CD4-positive, alpha-beta T cell treated with Interleukin-10 for 1 hour (primary cell): Measurements from ENCODE around the gene SEZ6.
A peak's percentile ranks its signal among the peaks of the same experiment; 100 is the strongest.
"Not testable (repeated sequence)": the region's sequence is repeated elsewhere in the genome, so short reads cannot be mapped to it uniquely, and the experiment has no call there.

ENCODE experiments used
- DNase-seq: peaks from one replicate; pipeline ENCODE4 v3.0.0-alpha.2; 2020

The SEZ6 gene

DNA sequence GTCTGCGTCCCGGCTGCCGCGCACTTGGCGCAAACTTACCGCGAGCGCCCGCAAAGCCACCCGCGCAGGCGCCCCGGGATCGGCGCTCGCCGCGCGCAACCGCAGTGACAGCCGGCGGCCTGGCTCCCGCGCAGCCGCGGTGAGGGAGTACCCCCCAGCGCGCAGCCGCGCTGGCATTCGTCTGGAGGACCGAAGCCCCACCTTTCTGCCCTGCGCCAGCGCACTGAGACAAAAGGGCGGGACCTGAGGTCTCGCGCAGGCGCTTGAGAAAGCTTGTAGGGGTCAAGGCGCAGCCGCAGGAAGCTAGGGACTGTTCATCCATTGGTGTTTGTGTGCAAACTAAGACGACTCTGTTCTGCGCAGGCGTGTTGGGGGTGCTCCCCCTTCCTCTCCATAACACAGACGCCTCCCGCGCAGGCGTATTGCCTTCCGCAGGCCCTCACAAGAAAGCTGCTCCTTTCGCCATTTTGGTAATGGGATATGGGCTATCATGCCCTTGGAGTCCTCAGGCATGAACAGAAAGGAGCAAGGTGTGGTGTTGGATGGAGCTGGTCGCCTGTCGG, 54.3 kb downstream of the SEZ6 start, which contains the start of gene PHF12:
Gene PHF12 (minus strand): TSS at position 91 of the 563 bp plus-strand sequence. CDS start 558 bp downstream, outside the sequence.
- peak; percentile 100 for DNase-seq

DNA sequence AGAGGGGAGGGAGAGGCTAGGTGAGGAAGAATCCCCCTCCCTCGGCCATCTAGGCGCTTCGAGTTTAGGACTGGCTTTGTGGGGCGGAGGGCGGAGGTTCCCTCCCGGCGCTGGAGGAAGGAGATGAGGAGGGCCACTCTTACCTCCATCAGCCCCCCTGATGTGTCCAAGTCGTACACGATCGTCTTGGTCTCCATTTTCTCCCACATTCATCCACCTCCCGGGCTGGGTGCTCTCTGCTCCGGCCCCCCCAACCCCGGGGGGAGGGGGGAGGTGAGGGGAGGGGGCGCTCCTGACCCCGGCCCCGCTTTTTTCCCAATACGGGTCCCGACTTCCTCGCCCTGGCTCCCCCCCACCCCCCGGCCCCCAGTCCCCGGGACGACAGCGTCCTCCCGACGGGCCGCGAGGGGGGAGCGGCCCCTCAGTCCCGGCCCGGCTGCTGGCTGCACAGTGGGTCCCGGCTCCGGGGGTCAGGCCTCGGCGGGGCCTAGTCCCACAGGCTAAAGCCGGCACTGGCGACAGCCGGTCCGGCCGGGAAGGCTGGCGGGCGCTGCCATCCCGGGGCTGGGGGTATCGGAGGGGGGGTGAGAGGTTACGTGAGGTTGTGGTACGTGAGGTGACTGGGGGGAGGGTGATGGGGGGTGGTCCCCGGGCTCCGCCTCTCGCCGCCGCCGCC, 54.9 kb downstream of the SEZ6 start:
- no peak for DNase-seq

GRCh38 chr17:28950017-28950751, 55.6 kb downstream of the SEZ6 start:
- DNase-seq: peak; percentile 71

GRCh38 chr17:28949185-28950016, 56.4 kb downstream of the SEZ6 start:
- peak; percentile 57 for DNase-seq

DNA sequence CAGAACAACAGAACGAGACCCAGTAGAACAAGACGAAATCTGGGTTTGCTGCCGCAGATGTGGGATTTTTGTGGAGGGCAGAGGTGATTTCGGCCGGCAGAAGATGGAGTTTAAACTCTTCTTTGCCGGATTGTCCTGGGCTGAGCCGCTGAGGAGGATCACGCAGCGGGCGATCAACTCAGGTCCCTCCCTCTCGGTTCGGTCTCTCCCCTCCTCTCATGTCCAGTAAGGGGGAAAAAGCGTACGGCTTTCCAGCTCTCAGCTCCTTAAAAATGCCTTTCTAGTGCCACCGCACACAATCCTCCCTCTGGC, 57.0 kb downstream of the SEZ6 start:
- DNase-seq: no peak

- no peak for DNase-seq
Measured at GRCh38 chr17:28948342-28948741, 57.5 kb downstream of the SEZ6 start.

DNA sequence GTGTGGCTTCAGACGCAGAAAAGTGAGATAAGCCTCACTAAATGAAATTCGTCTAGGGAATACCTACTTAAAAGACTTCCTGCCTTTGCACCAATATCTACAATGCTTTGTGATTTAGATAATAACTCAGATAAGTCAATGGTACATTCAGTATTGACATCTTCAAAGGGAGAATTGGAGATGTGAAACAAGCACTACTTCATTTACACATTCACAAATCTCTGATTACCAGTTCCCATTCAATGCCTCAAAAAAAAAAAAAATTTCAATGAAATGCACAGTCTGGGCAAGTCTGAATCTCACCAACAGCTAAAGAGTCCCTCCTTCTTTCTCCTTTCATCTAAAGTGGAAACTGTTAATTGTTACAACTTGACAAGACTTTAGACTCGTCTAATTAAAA, 58.2 kb downstream of the SEZ6 start:
- peak; percentile 30 for DNase-seq

DNA sequence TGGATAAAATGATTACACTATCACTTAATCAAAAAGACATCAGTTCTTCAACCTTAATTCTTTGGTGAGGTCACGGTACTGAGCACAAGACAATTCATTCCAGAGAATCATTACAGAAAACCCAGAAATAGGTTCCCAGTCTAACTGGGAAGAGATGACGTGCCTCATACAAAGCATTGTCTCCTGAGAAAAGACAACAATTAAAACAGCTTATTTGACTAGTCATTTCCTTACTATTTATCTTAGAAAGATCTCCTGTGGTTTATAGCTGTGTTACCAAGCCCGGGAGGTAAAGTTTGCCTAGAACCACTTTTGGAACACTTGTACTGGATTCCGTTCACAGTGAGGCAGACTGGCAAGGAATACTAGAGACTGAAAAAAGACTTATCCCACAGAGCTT, 59.6 kb downstream of the SEZ6 start:
- no peak for DNase-seq

GRCh38 chr17:28944862-28945741, 60.7 kb downstream of the SEZ6 start:
- DNase-seq: no peak

- DNase-seq: no peak
Measured at GRCh38 chr17:28944343-28944742, 61.5 kb downstream of the SEZ6 start.

GRCh38 chr17:28942925-28943324, 62.9 kb downstream of the SEZ6 start:
- DNase-seq: no peak

- DNase-seq: no peak
Measured at GRCh38 chr17:28941251-28941650, 64.6 kb downstream of the SEZ6 start.

DNA sequence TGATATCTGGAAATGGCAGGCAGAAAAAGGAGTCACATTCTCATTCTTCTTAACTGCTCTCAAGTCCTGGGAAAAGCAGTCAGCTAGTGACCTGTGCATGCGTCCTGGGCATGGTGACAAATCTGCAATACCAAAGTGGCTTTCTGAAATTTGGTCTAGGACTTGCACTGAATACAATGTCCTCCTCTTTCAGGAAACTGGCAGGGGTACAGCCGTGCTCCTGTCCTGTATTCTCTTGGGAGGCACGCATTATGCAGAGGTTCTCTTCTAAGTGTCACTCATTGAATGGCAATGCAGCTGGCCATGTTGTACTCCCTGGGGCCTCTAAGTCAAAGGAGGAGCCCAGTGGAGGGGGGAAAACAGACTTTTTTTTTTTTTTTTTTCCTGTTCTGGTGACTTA, 65.2 kb downstream of the SEZ6 start:
- DNase-seq: no peak

DNA sequence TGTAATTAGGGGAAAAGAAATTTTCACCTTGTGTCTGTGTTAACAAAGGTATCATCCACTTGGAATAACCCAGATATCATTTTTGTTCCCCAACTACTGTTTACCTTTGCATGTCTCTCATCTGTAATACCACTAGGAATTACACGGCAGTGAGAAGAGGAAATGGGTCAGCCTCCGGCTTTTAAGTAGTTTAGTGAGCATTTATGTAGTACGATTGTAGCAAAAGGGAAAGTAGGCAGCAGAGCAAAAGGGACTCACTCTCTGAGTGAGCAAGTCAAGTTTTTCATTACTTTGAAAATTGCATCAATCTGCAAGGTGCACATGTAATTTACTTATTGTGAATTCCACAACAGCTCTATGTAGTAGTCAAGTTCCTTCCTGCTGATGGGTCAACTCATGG, 65.7 kb downstream of the SEZ6 start:
- DNase-seq: no peak

GRCh38 chr17:28938552-28938951, 67.3 kb downstream of the SEZ6 start:
- no peak for DNase-seq

DNA sequence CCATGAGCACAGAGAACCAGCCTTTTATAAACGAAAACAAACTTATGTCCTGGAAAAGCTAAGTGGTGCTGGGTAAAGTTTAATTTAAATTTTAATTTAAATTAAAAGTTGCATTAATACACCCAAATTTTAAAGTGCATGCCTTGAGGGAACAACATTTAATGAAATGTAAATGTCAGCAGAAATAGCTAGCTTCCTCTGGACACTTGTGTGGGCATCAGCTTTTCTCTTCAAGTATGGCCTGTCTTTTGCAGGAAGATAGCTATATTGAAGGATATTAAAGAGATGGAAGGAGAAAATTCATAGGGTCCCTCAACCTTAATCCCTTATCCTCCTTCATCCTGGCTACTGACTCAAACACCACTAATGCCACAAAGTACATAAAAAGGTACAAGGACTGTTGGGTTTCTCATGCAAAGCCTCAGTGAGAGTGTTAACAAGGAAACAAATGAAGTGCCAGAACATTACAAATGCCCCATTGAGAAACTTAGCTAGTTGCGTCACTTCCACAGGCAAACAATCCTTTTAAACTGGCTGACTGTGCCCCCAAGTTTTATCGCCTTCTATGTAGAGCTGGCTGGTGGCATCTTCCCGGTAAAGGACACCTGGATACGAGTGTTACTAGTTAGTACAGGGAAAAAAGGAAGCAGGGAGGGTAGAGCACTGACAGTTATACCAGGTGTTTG, 68.6 kb downstream of the SEZ6 start:
- DNase-seq: no peak

GRCh38 chr17:28935744-28936460, 69.9 kb downstream of the SEZ6 start:
- no peak for DNase-seq

DNA sequence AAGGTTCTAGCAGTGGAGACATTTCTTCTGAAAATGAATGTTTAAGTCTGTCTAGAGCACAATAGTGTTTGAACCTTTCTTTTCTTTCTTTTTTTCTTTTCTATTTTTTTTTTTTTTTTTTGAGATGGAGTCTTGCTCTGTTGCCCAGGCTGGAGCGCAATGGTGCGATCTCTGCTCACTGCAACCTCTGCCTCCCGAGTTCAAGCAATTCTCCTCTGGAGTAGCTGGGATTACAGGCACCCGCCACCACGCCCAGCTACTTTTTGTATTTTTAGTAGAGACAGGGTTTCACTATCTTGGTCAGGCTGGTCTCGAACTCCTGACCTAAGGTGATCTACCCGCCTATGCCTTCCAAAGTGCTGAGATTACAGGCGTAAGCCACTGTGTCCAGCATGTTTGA, 71.3 kb downstream of the SEZ6 start:
- not testable (repeated sequence) for DNase-seq

DNA sequence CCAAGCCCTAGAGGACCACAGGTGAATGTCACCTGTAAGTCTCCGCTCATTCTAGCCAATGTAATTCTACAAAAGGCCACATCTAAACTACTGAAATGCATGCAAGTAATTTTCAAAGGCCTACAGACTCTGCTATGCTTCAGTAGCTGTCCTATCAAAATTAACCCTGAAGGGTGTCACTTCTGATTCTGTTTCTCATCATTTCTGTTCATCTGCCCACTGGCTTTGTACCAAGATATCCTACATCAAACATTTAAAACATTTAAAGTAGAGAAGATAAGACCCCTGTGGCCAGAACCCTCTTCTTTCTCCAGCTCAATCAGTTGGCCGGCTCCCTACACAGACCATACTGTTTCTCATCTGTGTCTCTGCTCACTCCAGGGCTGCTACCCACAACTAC, 76.0 kb downstream of the SEZ6 start:
- DNase-seq: no peak

- peak; percentile 33 for DNase-seq
Measured at GRCh38 chr17:28928061-28928460, 77.8 kb downstream of the SEZ6 start.

DNA sequence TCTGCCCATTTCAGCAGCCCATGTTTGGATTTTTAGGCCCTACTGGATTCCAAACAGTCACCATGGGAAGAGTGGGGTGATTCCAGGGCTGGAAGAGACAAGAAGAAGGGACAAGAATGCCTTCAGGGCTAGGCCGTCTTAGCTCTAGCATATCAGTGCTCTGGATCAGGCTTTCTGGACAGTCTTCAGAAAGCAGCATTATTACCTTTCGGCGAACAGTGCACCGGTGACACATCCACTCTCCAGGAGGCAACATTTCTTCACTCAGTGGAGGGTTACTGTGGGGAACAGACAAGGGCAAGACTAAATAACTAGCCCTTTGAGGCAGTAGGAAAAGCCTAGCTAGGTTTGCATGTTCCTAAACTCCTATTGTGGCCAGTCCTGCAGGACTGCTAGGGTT, 79.0 kb downstream of the SEZ6 start:
- DNase-seq: no peak
